ENCODE measurements around the gene RALB.

DNA sequence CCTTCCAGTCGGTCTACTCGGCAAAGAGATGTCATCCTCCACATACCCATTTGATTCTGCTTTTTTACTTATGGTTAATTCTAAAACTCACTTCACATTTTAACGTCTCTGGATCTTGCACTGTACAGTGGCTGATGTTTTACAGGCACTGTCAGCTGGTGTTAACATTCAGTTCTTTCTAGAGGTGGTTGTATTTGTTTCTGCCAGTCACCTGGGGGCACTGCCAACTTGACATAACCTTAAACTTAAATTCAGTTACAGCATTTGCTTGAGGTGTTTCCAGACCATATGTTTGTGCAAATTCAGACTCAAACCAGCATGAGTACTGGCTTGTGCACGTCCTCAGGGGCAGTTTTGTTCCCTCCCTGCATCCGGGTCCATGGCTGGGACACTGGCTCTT is 24.1 kb upstream of the RALB start:
- TF ChIP-seq SMC3 (IDR thresholded peaks at IDR 0.05): peak; percentile 28; the same call in 1 of the 3 replicates
- TF ChIP-seq, protein P1, sequence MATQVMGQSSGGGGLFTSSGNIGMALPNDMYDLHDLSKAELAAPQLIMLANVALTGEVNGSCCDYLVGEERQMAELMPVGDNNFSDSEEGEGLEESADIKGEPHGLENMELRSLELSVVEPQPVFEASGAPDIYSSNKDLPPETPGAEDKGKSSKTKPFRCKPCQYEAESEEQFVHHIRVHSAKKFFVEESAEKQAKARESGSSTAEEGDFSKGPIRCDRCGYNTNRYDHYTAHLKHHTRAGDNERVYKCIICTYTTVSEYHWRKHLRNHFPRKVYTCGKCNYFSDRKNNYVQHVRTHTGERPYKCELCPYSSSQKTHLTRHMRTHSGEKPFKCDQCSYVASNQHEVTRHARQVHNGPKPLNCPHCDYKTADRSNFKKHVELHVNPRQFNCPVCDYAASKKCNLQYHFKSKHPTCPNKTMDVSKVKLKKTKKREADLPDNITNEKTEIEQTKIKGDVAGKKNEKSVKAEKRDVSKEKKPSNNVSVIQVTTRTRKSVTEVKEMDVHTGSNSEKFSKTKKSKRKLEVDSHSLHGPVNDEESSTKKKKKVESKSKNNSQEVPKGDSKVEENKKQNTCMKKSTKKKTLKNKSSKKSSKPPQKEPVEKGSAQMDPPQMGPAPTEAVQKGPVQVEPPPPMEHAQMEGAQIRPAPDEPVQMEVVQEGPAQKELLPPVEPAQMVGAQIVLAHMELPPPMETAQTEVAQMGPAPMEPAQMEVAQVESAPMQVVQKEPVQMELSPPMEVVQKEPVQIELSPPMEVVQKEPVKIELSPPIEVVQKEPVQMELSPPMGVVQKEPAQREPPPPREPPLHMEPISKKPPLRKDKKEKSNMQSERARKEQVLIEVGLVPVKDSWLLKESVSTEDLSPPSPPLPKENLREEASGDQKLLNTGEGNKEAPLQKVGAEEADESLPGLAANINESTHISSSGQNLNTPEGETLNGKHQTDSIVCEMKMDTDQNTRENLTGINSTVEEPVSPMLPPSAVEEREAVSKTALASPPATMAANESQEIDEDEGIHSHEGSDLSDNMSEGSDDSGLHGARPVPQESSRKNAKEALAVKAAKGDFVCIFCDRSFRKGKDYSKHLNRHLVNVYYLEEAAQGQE (IDR thresholded peaks at IDR 0.05): no peak
- TF ChIP-seq JUN (IDR thresholded peaks at IDR 0.05): no peak
- TF ChIP-seq, protein P2, sequence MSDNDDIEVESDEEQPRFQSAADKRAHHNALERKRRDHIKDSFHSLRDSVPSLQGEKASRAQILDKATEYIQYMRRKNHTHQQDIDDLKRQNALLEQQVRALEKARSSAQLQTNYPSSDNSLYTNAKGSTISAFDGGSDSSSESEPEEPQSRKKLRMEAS (IDR thresholded peaks at IDR 0.05): no peak
- TF ChIP-seq, protein P3, sequence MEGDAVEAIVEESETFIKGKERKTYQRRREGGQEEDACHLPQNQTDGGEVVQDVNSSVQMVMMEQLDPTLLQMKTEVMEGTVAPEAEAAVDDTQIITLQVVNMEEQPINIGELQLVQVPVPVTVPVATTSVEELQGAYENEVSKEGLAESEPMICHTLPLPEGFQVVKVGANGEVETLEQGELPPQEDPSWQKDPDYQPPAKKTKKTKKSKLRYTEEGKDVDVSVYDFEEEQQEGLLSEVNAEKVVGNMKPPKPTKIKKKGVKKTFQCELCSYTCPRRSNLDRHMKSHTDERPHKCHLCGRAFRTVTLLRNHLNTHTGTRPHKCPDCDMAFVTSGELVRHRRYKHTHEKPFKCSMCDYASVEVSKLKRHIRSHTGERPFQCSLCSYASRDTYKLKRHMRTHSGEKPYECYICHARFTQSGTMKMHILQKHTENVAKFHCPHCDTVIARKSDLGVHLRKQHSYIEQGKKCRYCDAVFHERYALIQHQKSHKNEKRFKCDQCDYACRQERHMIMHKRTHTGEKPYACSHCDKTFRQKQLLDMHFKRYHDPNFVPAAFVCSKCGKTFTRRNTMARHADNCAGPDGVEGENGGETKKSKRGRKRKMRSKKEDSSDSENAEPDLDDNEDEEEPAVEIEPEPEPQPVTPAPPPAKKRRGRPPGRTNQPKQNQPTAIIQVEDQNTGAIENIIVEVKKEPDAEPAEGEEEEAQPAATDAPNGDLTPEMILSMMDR (IDR thresholded peaks at IDR 0.05): no peak; the same call in 2 of the 3 replicates

Measured in A549 (cell line).